Ascending aorta (tissue), 2 donors: ENCODE measurements around the gene MLLT3. TPM values are rescaled to one million over a fixed set of nuclear protein-coding genes. Genes with fewer than 3 reads are reported as not detected.

Source experiments
- DNase-seq, 2 donors: peaks; one replicate each; pipeline ENCODE4 v3.0.0-alpha.2; 2019; ENCODE audit warnings: low spot score in 2 of 2
- H3K27ac ChIP-seq, 2 donors: fragments of 200-600 bp; sonication (generic); one replicate each; pipeline ENCODE4 v1.5.1; 2016 to 2017; ENCODE audit warnings: mild to moderate bottlenecking in 1 of 2
- H3K27me3 ChIP-seq: fragments of 200-600 bp; sonication (generic); one replicate; pipeline ENCODE4 v1.5.1; 2017
- H3K36me3 ChIP-seq, 2 donors: fragments of 200-600 bp; sonication (generic); one replicate each; pipeline ENCODE4 v1.5.1; 2016
- H3K4me1 ChIP-seq, 2 donors: fragments of 200-600 bp; sonication (generic); one replicate each; pipeline ENCODE4 v1.5.1; 2016 to 2017; ENCODE audit warnings: mild to moderate bottlenecking in 1 of 2
- H3K4me3 ChIP-seq, 2 donors: fragments of 200-600 bp; sonication (generic); one replicate each; pipeline ENCODE4 v1.5.1; 2016 to 2017; ENCODE audit warnings: mild to moderate bottlenecking in 1 of 2
- H3K9me3 ChIP-seq, 2 donors: fragments of 200-600 bp; sonication (generic); one replicate each; pipeline ENCODE4 v1.5.1; 2016
- CTCF ChIP-seq, 3 experiments: fragments of 200-600 bp in 2 of 3; fragments of 450-650 bp in 1 of 3; sonication (generic) in 2 of 3; IDR thresholded peaks; one replicate each; pipeline ENCODE4 v1.5.1; 2016 to 2019; ENCODE audit warnings: antibody characterized with exemption in 3 of 3, mild to moderate bottlenecking in 1 of 3, moderate library complexity in 1 of 3
- intact Hi-C: fragments of 100-400 bp; cut with DNase I; formaldehyde crosslinking; loops from one replicate; pipeline ENCODE4 v1.15.1; 2023
- total RNA-seq: library from RNA; depleted of rRNA; stranded (reverse); fragments of >200 nt; gene quantifications from one replicate; pipeline ENCODE4 v1.1.0, GENCODE V29; 2016

The MLLT3 gene
- total RNA-seq, 1 donor from 2014 or later: 16.8 TPM

- H3K36me3 ChIP-seq: no peaks in the 10 kb centered on the region
- H3K27ac ChIP-seq: no peak overlapping the region
- peaks cover 0 to 10% of the 10 kb centered on the region in 2 donors for H3K4me1 ChIP-seq
- no peak overlapping the region for H3K4me3 ChIP-seq
- TF ChIP-seq CTCF (IDR thresholded peaks at IDR 0.05): no peak
- DNase-seq: no peak
- intact Hi-C loops: loop anchor here (10.0 kb wide), 2 partner anchors 83 to 427 kb away; no protein-coding TSS in a partner anchor
- H3K27me3 ChIP-seq: no peaks in the 10 kb centered on the region
- H3K9me3 ChIP-seq: no peaks in the 10 kb centered on the region
These were observed 270.6 kb downstream of the MLLT3 start for GRCh38 chr9:20351715-20352114.

GRCh38 chr9:20349568-20349967 is 272.7 kb downstream of the MLLT3 start:
- no peak for TF ChIP-seq CTCF (IDR thresholded peaks at IDR 0.05)
- Histone ChIP-seq H3K4me1 (peaks cover 0 to 1% of the 10 kb centered on the region in 2 donors), H3K27me3 (no peaks in the 10 kb centered on the region), H3K27ac (no peak overlapping the region), H3K9me3 (no peaks in the 10 kb centered on the region), H3K4me3 (no peak overlapping the region), H3K36me3 (peaks cover 0 to 7% of the 10 kb centered on the region in 2 donors)
- DNase-seq: no peak
- intact Hi-C loops: no loop called here

- intact Hi-C loops: no loop called here
- Histone ChIP-seq H3K36me3 (peaks cover 0 to 7% of the 10 kb centered on the region in 2 donors), H3K27me3 (no peaks in the 10 kb centered on the region), H3K4me3 (no peak overlapping the region), H3K9me3 (no peaks in the 10 kb centered on the region), H3K4me1 (no peaks in the 10 kb centered on the region), H3K27ac (no peak overlapping the region)
- no peak for DNase-seq
- no peak for TF ChIP-seq CTCF (IDR thresholded peaks at IDR 0.05)
These were observed 279.0 kb downstream of the MLLT3 start for GRCh38 chr9:20343325-20343724.

- Histone ChIP-seq H3K36me3 (peaks cover 0 to under 1% of the 10 kb centered on the region in 2 donors), H3K27ac (no peak overlapping the region), H3K4me1 (no peaks in the 10 kb centered on the region), H3K9me3 (no peaks in the 10 kb centered on the region), H3K27me3 (no peaks in the 10 kb centered on the region), H3K4me3 (no peak overlapping the region)
- no peak for TF ChIP-seq CTCF (IDR thresholded peaks at IDR 0.05)
- no peak for DNase-seq
- intact Hi-C loops: no loop called here
These were observed 281.8 kb downstream of the MLLT3 start for GRCh38 chr9:20340511-20340861.

- H3K4me1 ChIP-seq: no peaks in the 10 kb centered on the region
- TF ChIP-seq CTCF (IDR thresholded peaks at IDR 0.05): no peak
- H3K27me3 ChIP-seq: no peaks in the 10 kb centered on the region
- DNase-seq: no peak
- H3K36me3 ChIP-seq: no peaks in the 10 kb centered on the region
- H3K27ac ChIP-seq: no peak overlapping the region
- H3K9me3 ChIP-seq: no peaks in the 10 kb centered on the region
- intact Hi-C loops: no loop called here
- H3K4me3 ChIP-seq: no peak overlapping the region
These were observed 286.5 kb downstream of the MLLT3 start for GRCh38 chr9:20335668-20336332.

GRCh38 chr9:20333991-20334390 is 288.3 kb downstream of the MLLT3 start:
- no peak overlapping the region for H3K4me3 ChIP-seq
- no peak for DNase-seq
- no peaks in the 10 kb centered on the region for H3K9me3 ChIP-seq
- no peak for TF ChIP-seq CTCF (IDR thresholded peaks at IDR 0.05)
- intact Hi-C loops: no loop called here
- H3K27ac ChIP-seq: no peak overlapping the region
- H3K36me3 ChIP-seq: no peaks in the 10 kb centered on the region
- H3K27me3 ChIP-seq: no peaks in the 10 kb centered on the region
- no peaks in the 10 kb centered on the region for H3K4me1 ChIP-seq
